Hematopoietic multipotent progenitor cell (in vitro differentiated cells): ENCODE data around the gene HAUS5. TPM values are rescaled to one million over a fixed set of nuclear protein-coding genes. Genes with fewer than 3 reads are reported as not detected.
A peak's percentile ranks its signal among the peaks of the same experiment; 100 is the strongest.
"Not testable (repeated sequence)": the region's sequence is repeated elsewhere in the genome, so short reads cannot be mapped to it uniquely, and the experiment has no call there.

Experiments used
- DNase-seq, 3 donors: peaks; one replicate each; pipeline ENCODE4 v3.0.0-alpha.2; 2011 to 2015; ENCODE audit warnings: low read depth in 2 of 3, low spot score in 2 of 3
- total RNA-seq: library from RNA; depleted of rRNA; stranded (reverse); fragments of >200 nt; gene quantifications from one replicate; pipeline ENCODE4 v1.2.3, GENCODE V29; 2012

Gene HAUS5
- total RNA-seq, 1 donor: 23.4 TPM

DNA sequence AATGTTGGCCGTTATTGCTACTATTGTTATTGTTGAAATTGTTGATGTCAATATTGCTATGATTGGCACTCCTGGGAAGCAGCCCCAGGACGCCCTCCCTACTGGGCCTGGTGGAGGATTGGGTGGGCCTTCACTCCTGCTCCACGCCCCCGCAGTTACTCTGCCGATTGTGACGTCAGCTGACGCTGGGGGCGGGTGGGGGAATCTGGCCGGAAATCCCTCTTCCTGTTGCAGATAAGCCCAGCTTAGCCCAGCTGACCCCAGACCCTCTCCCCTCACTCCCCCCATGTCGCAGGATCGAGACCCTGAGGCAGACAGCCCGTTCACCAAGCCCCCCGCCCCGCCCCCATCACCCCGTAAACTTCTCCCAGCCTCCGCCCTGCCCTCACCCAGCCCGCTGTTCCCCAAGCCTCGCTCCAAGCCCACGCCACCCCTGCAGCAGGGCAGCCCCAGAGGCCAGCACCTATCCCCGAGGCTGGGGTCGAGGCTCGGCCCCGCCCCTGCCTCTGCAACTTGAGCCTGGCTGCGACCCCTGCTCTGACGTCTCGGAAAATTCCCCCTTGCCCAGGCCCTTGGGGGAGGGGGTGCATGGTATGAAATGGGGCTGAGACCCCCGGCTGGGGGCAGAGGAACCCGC lies 29.1 kb downstream of the HAUS5 start, which contains the start of gene ETV2:
ETV2 (plus strand) TSS at position 231 of the 637 bp plus-strand sequence. CDS start 716 bp downstream, outside the sequence.
- DNase-seq: peak in 2 of 3 donors; percentile 64 to 79

DNA sequence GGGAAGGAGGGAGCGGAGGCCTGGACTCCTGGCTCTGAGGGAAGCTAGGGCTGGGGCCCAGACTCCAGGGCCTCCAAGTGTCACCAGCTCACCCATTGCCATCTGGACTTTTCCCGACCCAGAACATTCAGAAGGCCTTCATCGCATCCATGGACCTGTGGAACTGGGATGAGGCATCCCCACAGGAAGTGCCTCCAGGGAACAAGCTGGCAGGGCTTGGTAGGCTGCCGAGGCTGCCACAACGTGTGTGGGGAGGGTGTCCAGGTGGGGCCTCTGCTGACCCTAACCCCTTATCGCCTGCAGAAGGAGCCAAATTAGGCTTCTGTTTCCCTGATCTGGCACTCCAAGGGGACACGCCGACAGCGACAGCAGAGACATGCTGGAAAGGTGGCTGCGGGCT lies 29.8 kb downstream of the HAUS5 start:
- no peak for DNase-seq

DNA sequence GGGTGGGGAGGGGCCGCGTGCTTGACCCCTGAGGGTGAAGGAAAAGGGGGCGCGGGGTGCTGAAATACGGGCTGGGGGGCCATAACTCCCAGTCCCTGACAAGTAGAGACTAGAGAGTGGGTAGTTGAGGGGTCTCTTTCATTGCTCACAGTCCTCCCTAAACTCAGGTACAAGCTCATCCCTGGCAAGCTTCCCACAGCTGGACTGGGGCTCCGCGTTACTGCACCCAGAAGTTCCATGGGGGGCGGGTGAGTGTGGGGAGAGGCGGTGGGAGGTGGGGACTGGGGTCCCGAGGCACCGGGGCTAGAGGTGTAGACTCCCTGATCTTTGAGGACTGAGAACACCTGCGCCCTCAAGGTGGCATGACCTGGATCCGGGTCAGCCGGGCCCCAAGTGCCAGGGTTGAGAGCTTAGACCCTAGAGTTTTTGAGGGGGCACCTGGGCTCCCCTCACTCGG lies 30.3 kb downstream of the HAUS5 start:
- DNase-seq: no peak

DNA sequence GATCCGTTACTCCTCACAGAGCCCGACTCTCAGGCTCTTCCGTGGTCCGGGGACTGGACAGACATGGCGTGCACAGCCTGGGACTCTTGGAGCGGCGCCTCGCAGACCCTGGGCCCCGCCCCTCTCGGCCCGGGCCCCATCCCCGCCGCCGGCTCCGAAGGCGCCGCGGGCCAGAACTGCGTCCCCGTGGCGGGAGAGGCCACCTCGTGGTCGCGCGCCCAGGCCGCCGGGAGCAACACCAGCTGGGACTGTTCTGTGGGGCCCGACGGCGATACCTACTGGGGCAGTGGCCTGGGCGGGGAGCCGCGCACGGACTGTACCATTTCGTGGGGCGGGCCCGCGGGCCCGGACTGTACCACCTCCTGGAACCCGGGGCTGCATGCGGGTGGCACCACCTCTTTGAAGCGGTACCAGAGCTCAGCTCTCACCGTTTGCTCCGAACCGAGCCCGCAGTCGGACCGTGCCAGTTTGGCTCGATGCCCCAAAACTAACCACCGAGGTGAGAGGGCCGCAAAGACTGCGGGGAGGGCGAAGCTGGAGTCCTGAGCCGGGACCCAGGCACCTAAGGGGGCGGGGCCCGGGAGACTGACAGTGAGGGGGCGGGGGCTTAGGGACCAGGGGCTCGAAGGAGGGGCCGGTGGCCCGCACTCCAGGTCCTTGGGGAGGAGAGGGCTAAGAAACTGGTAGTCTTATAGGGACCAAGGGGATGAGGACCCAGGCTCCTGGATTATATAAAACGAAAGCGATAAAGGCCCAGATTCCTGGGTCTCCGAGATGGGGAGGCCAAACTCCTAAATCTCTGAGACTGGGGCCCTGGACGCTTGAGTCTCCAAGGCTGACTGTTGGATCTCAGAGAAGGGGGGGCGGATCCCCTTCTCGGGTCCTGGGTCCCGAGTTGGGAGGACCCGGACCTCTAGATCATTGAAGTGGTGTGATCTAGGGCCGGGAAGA lies 31.0 kb downstream of the HAUS5 start:
- peak; percentile 63 to 89 (median 82) for DNase-seq

DNA sequence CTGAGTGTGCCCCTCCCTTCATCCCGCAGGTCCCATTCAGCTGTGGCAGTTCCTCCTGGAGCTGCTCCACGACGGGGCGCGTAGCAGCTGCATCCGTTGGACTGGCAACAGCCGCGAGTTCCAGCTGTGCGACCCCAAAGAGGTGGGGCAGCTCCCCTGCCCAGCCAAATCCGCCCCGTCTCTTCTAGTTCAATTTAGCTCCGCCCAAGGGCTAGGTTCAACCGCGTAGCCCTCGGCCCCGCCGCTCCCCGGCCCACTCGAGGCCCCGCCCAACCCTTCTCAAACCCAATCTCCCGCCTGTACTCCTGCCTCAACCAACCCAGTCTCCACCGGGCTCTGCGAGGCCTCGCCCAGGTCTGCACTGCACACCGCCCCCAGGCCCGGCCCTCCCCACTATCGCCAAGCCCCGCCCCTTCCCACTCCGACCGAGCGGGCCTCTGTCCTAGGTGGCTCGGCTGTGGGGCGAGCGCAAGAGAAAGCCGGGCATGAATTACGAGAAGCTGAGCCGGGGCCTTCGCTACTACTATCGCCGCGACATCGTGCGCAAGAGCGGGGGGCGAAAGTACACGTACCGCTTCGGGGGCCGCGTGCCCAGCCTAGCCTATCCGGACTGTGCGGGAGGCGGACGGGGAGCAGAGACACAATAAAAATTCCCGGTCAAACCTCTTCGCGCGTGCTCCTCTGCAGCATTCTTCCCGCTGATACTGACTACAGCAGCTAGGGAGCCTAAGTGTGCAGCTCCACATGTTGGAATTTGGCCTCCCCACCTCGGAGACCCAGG lies 31.9 kb downstream of the HAUS5 start:
- peak; percentile 79 to 95 (median 94) for DNase-seq

DNA sequence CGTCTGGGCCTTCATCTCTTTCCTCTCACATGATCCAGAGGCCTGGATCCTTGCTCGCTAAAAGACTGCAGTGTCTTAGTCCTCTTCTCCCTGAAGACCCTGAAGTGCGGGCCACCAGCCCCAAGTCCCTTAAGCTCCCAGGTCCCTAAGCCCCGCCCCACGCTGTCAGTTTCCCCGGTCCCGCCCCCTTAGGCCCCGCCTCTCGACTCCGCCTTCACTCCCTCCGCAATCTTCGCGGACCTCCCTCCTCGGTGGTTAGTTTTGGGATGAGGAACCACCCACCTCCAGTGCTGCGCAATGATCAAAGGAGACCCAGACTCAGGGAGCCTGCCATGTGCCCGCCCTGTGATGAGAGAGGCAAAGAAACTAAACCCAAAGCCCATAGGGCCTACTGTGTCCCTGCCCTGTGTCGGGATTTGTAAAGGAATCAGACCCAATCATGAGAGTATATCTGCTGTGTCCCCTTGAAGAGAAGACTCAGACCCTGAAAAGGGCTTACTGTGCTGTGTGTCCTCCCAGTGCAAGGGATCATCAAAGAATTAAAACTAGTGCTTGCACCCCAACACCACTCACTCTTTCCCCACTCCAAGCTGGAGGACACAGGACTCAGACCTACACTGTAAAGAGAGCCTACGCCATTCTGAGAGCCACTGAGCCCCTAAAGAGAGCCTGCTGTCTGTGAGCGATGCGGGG lies 32.6 kb downstream of the HAUS5 start:
- DNase-seq: peak in 2 of 3 donors; percentile 79 to 84

DNA sequence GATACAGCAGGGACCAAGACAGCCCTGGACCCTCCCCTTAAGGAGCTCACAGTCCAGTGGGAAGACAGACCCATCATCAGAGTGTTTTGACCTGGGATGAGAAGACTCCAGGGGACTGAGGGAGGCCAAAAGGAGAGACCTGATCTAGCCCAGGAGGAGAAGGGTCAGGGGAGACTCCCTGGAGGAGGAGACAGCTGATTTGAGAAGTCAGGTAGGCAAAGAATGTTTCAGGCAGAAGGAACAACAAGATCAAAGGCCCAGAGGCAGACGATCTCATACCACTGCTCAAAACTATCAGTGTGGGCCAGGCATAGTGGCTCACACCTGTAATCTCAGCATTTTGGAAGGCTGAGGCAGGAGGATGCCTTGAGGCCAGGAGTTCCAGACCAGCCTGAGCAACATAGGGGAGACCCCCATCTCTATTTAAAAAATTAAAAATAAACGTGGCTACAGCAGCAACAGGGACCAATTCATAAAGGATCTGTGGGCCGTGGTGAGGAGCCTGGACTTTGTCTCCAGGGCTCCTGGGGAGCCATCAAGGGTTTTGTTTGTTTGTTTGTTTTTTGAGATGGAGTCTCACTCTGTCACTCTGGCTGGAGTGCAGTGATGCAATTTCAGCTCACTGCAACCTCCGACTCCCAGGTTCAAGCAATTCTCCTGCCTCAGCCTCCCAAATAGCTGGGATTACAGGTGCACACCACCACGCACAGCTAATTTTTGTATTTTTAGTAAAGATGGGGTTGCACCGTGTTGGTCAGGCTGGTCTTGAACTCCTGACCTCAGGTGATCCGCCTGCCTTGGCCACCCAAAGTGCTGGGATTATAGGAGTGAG lies 33.4 kb downstream of the HAUS5 start:
- DNase-seq: no peak

DNA sequence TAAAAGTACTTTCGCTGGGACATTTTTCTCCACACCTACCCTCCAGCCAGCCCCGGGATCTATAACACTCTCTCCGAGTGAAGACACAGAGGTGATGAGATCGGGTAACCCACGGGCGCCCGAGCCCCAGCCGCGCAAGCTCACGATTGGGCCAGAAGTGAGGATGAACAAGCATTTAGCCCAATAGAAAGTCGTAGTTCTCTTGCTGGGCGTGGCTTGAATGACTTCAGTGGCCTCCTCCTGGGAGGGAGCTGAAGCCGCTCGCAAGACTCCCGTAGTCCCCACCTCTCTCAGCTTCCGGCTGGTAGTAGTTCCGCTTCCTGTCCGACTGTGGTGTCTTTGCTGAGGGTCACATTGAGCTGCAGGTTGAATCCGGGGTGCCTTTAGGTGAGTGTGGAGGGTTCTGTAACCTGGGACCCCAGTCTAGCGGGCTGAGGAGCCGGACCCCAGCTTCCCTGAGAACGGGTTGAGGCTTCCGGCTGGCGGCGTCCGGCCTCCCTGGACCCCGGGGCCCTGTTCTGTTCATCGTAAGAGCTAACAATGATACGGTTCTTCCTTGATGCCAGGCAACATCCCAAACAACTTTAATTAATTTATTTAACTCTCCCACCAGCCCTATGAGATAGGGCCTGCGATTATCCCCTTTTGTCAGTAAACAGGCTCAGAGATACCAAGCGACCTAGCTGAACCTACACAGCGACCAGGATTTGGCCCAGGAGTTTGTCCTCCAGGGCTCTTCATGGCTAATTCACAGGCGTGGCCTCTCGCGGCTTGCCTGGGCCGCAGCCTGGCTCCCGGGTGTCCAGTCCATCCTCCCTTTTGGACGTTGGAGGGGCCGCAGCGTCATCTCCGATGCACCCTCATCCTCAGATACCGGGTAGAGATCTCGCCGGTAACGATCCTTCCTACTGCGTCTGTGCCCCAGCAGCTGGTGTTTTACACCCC lies 35.8 kb downstream of the HAUS5 start, which contains the start of gene COX6B1:
COX6B1 (plus strand) TSS at position 307 of the 945 bp plus-strand sequence. CDS start 2,921 bp downstream, outside the sequence.
- peak; percentile 74 to 98 (median 95) for DNase-seq

DNA sequence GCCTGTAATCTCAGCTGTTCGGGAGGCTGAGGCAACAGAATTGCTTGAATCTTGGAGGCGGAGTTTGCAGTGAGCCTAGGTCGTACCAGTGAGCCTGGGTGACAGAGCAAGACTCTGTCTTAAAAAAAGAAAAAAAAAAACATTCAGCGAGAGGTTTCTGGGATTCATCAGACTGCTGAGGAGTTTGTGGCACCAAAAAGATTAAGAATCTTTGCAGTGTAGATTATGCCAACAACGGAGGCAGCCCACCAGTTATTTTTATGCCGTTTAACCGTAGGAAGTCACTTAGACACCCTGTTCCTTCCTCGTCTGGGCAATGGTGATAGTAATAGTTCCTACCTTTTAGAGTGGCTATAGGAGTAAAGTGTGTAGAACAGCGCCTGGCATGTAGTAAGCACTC lies 38.0 kb downstream of the HAUS5 start:
- peak in 1 of 3 donors; percentile 16 for DNase-seq

DNA sequence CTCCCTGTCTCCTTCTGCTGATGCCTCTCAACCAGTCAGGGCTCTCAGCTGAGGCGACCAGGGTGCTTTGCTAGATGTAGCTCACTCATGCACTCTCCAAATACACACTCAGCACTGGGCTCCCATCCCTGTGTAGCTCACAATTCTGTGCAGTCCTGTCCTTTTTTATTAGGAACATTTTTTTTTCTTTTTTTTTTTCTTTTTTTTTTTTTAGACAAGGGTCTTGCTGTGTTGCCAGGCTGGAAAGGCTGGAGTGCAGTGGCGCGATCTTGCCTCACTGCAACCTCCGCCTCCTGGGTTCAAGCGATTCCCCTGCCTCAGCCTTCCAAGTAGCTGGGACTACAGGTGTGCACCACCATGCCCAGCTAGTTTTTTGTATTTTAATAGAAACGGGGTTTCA lies 42.3 kb downstream of the HAUS5 start:
- DNase-seq: not testable (repeated sequence)

DNA sequence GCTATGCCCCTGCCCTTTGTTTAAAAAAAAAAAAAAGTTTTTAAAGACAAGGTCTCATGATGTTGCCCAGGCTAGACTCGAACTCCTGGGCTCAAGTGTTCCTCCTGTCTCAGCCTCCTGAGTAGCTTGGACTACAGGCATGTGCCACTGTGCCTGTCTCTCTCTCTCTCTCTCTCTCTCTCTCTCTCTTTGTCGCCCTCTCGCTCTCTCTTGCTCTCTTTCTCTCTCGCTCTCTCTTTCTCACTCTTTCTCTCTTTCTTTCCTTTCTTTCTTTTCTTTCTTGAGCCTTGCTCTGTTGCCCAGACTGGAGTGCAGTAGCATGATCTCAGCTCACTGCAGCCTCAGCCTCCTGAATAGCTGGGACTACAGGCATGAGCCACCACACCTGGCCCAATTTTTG lies 43.1 kb downstream of the HAUS5 start:
- DNase-seq: no peak

DNA sequence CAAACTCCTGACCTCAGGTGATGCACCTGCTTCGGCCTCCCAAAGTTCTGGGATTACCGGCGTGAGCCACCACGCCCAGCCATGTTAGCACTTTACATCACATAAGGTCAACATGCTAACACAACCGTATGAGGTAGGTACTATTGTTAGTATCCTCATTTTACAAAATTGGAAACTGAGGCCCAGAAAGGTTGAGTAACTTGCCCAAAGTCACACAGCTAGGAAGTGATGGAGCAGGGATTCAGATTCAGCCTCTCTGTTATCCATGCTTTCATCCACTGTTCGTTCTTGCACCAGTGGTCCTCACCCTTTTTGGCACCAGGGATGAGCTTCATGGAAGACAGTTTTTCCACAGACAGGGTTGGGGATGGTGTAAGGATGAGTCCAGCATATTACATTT lies 44.2 kb downstream of the HAUS5 start:
- DNase-seq: no peak

DNA sequence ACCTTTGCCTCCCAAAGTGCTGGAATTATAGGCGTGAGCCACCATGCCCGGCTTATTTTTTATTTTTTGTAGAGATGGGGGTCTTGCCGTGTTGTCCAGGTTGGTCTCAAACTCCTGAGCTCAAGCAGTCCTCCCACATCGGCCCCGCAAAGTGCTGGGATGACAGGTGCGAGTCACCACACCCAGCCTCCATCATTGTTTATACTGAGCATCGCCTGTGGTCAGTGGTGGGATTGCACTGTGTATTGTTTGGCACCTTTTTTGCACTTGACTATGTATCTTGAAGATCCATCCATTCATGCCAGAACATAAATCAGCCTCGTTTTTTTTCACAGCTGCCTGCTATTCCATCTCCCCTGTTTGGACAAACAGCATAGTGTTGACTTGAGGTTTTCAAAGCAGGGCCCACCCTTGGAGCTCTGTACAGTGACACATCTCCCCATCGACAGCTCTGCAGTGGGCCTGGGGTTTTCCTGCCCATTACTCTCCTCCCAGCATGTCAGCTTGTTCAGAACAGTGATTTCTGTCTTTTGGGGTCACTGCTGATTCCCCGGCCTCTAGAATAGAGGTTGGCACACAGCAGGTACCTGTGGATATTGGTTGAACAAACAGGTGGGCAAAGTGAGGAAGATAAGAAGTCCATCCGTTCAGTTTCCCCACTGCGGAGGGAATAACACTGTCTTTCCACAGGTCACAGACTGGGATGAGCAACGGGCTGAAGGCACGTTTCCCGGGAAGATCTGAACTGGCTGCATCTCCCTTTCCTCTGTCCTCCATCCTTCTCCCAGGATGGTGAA lies 45.6 kb downstream of the HAUS5 start:
- no peak for DNase-seq

DNA sequence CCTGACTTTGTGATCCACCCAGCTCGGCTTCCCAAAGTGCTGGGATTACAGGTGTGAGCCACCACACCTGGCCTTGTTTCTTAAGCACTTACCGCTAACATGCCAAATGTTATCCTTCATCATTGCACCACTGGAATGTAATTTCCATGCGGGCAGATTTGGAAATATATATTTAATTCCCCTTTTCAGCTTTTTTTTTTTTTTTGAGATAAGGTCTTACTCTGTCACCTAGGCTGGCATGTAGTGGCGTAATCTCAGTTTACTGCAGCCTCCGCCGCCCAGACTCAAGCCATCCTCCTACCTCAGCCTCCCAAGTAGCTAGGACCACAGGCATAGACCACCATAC lies 49.4 kb downstream of the HAUS5 start:
- DNase-seq: no peak

DNA sequence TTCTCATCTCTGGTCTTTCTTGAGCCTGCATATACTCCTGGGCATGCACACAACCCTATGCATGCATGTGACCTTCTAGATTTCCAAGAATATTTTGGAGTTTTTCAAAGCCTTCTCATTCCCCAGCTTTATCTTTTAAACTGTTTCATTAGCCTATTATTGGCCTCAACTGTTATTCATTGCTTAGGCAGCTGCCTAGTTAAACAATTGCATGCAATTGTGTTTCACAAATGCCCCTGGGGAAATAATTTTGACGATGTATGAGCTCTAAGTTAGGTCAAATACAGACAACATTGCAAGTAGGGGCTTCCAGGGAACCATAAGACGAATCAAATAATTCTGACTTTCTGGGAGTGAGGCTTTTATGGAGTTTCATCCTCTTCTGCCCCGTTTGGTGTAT lies 51.4 kb downstream of the HAUS5 start:
- DNase-seq: no peak

DNA sequence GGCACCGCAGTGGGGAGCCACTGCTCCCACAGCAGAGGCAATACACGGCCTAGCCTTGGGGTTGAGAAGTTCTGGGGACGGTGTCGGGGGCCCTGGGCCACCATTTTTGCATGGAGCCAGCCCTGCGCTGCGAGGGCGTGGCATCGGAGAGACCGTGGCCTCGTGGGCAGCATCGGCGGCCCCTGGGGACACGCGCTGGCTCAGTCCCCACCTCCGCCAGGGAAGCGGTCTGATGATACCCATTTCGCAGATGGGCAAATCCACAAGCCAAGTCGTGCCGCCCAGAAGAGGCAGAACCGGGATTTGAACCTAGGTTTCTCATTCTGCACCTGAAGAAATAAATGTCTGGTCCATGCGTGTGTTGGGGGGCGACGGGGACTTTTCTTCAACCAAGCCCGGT lies 52.6 kb downstream of the HAUS5 start:
- no peak for DNase-seq

DNA sequence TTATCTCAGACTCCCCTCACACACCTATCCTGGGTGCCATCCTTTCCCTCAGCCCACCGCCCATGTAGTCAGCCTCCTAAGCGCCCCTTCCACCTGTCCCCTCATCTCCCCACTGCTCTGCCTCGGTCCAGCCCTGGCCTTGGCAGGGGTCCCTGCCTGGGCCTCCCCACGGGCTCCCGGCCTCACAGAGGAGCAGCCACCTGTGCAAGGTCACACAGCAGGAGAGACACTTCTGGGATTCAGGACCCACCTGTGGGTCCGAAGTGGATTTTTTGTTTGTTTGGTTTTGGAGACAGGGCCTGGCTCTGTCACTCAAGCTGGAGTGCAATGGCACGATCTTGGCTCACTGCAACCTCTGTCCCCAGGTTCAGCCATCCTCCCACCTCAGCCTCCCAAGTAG lies 53.1 kb downstream of the HAUS5 start:
- DNase-seq: no peak
